Measurements from ENCODE around the gene KIRREL1.

KIRREL1 gene

DNA sequence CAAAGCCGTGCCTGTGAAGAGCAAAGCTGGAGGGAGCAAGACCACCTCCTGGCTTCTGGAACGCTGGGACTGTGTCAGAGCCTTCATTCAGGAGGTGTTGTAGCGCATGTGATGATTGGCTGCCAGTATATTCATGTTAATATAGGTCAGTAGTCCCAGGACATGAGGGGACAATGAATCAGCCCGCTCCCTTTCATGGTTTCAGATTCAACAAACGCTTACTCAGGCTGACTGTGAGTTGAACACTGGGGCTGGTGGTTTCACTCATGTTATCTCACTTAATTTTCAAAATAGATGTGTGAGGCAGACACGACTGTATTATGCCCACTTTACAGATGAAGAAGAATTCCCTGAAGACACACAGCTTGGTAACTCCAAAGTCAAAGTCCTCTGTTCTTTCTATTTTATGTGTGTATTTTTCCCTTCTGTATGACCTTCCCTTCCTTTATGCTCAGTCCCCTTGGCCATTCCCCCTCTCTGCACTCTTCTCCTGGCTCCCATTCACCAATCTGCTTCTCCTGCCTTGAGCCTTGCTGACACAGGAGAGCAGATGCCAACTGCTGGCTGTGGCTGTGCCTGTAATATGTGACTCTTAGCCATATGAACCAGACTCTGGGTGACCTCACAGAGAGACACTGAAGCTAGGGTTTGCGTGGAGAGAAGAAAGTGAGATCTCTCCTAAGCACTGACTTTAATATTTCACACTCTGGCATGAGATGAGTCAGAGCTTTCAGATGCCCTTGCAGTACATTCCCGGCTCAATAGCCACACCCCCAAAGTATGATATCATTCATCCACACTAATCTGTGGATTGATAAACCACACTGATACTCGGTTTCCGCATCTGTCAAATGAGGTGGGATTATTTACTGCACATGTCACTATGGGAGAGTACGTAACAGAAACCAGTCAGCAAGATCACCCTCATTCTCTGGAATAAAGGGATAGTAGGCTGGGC is 31.4 kb upstream of the KIRREL1 start:
- Histone ChIP-seq H3K4me3 (ENCODE audit: low read length) (no peak overlapping the region), H3K4me1 (ENCODE audit: insufficient read depth, low read length) (peaks cover 12% of the 10 kb centered on the region), H2AFZ (ENCODE audit: low read depth, low read length) (no peak overlapping the region), H3K36me3 (ENCODE audit: insufficient read depth, low read length) (no peaks in the 10 kb centered on the region), H3K9me3 (ENCODE audit: low read length) (no peaks in the 10 kb centered on the region), H3K27me3 (ENCODE audit: insufficient read depth, low read length) (no peaks in the 10 kb centered on the region)

GRCh38 chr1:157963713-157964112 is 29.7 kb upstream of the KIRREL1 start:
- H3K4me1 ChIP-seq (ENCODE audit: insufficient read depth, low read length) = peaks cover 15% of the 10 kb centered on the region
- H2AFZ ChIP-seq (ENCODE audit: low read depth, low read length) = no peak overlapping the region
- H3K27me3 ChIP-seq (ENCODE audit: insufficient read depth, low read length) = no peaks in the 10 kb centered on the region
- no peaks in the 10 kb centered on the region for H3K9me3 ChIP-seq (ENCODE audit: low read length)
- H3K4me3 ChIP-seq (ENCODE audit: low read length) = no peak overlapping the region
- H3K36me3 ChIP-seq (ENCODE audit: insufficient read depth, low read length) = no peaks in the 10 kb centered on the region

DNA sequence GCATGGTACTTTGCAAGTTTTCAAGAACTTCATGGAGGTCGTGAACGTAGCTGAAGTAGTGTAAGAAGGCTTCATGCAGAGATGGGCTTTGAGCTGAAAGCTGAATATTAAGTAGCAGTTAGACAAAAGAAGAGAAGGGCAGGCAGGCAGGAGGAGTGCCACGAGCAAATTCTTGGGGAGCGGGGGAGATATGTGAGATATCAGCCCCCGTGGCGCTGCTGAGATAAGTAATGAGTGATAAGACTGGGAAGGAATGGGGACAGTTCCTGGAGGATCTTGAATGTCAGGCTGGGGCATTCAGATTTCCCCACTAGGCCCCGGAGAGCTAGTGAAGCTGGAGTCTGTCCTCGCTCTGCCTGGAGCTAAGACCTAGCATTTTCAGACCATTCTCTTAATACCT is 27.9 kb upstream of the KIRREL1 start:
- Histone ChIP-seq H3K36me3 (ENCODE audit: insufficient read depth, low read length) (no peaks in the 10 kb centered on the region), H2AFZ (ENCODE audit: low read depth, low read length) (no peak overlapping the region), H3K4me1 (ENCODE audit: insufficient read depth, low read length) (peaks cover 21% of the 10 kb centered on the region), H3K4me3 (ENCODE audit: low read length) (no peak overlapping the region), H3K27me3 (ENCODE audit: insufficient read depth, low read length) (no peaks in the 10 kb centered on the region), H3K9me3 (ENCODE audit: low read length) (no peaks in the 10 kb centered on the region)

DNA sequence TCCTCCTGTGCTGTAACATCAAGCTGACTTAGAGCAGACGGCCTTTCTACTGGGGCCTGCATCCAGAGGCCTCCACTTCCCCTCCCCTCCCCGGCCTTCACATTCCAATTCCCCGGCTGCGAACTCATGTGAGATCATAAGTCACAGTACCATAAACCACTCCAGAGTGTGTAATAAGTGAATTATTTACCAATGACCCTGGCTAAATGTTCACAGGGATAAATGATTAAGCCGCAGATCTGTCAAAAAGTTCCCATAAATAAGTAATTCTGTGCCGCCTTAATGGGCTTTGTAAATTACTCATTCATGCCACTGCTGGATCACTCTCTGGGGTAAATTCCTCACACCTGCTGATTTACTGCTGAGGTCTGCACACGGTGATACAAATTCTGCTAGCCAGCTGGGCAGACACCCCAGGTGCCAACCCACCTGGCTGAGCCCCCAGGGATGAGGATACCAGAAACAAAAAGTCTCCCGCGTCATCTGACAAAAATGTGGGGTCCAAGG is 27.4 kb upstream of the KIRREL1 start:
- no peak overlapping the region for H2AFZ ChIP-seq (ENCODE audit: low read depth, low read length)
- no peaks in the 10 kb centered on the region for H3K36me3 ChIP-seq (ENCODE audit: insufficient read depth, low read length)
- no peak overlapping the region for H3K4me3 ChIP-seq (ENCODE audit: low read length)
- peaks cover 21% of the 10 kb centered on the region for H3K4me1 ChIP-seq (ENCODE audit: insufficient read depth, low read length)
- no peaks in the 10 kb centered on the region for H3K27me3 ChIP-seq (ENCODE audit: insufficient read depth, low read length)
- no peaks in the 10 kb centered on the region for H3K9me3 ChIP-seq (ENCODE audit: low read length)

- Histone ChIP-seq H3K27me3 (ENCODE audit: insufficient read depth, low read length) (no peaks in the 10 kb centered on the region), H3K9me3 (ENCODE audit: low read length) (no peaks in the 10 kb centered on the region), H2AFZ (ENCODE audit: low read depth, low read length) (no peak overlapping the region), H3K4me1 (ENCODE audit: insufficient read depth, low read length) (peaks cover 18% of the 10 kb centered on the region), H3K36me3 (ENCODE audit: insufficient read depth, low read length) (no peaks in the 10 kb centered on the region), H3K4me3 (ENCODE audit: low read length) (no peak overlapping the region)
Measured at GRCh38 chr1:157967205-157967604, 26.2 kb upstream of the KIRREL1 start.

DNA sequence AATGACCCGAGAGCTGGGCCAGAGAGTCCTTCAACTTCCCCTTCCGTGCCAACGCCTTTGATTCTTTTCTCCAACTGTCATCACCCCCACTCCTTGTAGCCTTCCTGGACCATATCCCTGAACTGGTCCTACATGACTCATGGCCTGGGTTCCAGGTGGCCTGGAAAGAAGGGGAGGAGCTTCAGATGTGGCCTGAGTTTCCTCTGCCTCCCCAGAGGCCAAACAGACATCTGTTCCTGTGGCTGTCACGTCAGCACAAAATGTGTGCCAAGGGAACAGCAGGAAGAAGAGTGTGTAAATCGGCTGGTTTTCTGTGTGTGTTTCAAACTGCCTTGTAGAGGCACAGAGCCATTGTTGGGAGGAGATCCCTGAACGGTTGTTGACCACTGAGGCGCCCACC is 24.9 kb upstream of the KIRREL1 start:
- peaks cover 18% of the 10 kb centered on the region for H3K4me1 ChIP-seq (ENCODE audit: insufficient read depth, low read length)
- no peaks in the 10 kb centered on the region for H3K36me3 ChIP-seq (ENCODE audit: insufficient read depth, low read length)
- H2AFZ ChIP-seq (ENCODE audit: low read depth, low read length) = no peak overlapping the region
- no peaks in the 10 kb centered on the region for H3K27me3 ChIP-seq (ENCODE audit: insufficient read depth, low read length)
- H3K9me3 ChIP-seq (ENCODE audit: low read length) = no peaks in the 10 kb centered on the region
- no peak overlapping the region for H3K4me3 ChIP-seq (ENCODE audit: low read length)

DNA sequence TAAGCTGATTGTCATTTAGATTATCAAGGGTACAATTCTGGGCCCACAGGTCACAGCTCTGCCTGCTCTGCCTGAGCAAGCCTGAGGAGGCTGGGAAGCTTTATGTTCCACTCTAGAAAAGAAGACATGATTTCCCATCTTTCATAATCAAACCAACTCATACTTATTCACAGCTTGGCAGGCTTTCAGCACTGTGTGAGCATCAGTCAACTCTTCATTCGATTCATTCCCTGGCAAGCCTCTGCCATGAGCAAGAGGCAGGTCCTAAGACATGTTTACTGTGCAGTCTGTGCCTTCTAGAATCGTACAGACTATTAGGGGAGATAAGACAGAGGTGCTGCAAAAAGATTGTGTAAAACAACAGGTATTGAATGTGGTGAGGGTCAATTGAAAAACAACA is 24.5 kb upstream of the KIRREL1 start:
- no peaks in the 10 kb centered on the region for H3K9me3 ChIP-seq (ENCODE audit: low read length)
- no peak overlapping the region for H3K4me3 ChIP-seq (ENCODE audit: low read length)
- peaks cover 18% of the 10 kb centered on the region for H3K4me1 ChIP-seq (ENCODE audit: insufficient read depth, low read length)
- H2AFZ ChIP-seq (ENCODE audit: low read depth, low read length) = no peak overlapping the region
- no peaks in the 10 kb centered on the region for H3K36me3 ChIP-seq (ENCODE audit: insufficient read depth, low read length)
- H3K27me3 ChIP-seq (ENCODE audit: insufficient read depth, low read length) = no peaks in the 10 kb centered on the region

DNA sequence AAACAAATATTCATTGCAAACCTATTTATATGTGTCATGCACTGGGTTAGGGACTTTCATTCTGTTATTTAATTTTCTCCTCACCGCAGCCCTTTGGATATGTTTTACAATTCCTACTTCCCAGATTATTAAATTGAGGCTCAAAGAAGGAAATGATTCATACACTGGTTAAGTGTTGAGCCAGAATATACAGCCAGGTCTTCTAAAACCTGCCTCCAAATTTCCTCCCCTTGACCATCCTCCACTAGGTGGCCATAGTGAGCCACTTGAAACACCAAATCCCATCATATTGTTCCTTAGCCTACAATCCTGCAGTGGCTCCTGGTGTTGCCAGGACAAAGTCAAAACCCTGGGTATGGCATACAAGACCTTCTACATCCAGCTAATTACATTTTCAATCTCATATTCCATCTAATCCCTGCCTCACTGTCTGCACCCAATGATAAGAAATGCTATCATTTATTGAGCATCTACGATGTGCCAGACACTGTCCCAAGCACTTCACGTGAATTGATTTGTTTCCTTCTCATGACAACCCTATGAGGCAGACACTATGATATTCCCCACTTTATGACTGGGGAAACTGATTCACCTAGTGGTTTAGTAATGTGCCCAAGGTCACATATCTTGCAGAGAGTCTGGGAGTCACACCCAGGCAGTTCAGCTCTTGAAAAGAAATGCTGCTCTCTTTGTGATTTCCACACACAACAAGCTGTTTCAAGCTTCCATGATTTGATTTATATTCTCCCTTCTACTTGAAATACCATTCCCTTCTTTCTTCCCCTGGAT is 23.6 kb upstream of the KIRREL1 start:
- H3K27me3 ChIP-seq (ENCODE audit: insufficient read depth, low read length) = no peaks in the 10 kb centered on the region
- no peaks in the 10 kb centered on the region for H3K9me3 ChIP-seq (ENCODE audit: low read length)
- no peaks in the 10 kb centered on the region for H3K36me3 ChIP-seq (ENCODE audit: insufficient read depth, low read length)
- H2AFZ ChIP-seq (ENCODE audit: low read depth, low read length) = no peak overlapping the region
- no peak overlapping the region for H3K4me3 ChIP-seq (ENCODE audit: low read length)
- peaks cover 18% of the 10 kb centered on the region for H3K4me1 ChIP-seq (ENCODE audit: insufficient read depth, low read length)

GRCh38 chr1:157971769-157972168 is 21.7 kb upstream of the KIRREL1 start:
- H3K4me3 ChIP-seq (ENCODE audit: low read length) = no peak overlapping the region
- no peaks in the 10 kb centered on the region for H3K9me3 ChIP-seq (ENCODE audit: low read length)
- H2AFZ ChIP-seq (ENCODE audit: low read depth, low read length) = no peak overlapping the region
- H3K4me1 ChIP-seq (ENCODE audit: insufficient read depth, low read length) = peaks cover 11% of the 10 kb centered on the region
- H3K27me3 ChIP-seq (ENCODE audit: insufficient read depth, low read length) = no peaks in the 10 kb centered on the region
- H3K36me3 ChIP-seq (ENCODE audit: insufficient read depth, low read length) = no peaks in the 10 kb centered on the region

DNA sequence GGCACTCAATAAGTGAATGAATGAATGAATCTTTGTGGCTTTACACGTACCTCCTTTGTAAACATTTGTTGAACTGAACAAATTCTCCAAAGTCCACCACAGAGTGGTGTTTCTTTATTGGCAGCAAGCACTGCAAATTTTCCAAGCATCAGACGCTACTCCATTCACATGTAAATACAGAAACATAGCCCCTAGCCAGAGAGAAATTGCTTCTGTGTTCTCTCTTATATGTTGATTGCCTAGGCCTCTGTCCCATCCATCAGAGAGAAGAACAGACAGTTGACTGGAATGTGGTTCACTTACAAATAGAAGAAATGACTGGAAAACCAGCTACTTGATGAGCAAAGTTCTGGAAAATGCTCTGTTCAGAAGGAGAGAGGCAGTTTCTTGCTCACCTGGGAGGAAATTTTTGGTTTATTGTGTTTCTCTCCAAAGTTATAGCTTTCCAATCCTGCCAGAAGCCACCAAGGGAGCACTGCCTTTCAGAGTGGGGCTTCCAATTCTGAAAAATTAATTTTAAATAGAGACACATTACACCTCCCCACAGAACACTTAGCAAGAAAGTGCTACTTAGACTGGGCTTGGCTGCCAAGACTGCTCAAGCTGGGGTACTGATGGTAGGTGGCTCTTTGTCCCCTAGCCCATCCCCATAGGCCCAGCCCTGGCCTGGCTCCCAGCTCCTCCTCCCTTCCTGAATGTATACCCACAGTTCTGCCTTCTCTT is 18.1 kb upstream of the KIRREL1 start:
- H3K27me3 ChIP-seq (ENCODE audit: insufficient read depth, low read length) = no peaks in the 10 kb centered on the region
- peaks cover 2% of the 10 kb centered on the region for H3K4me1 ChIP-seq (ENCODE audit: insufficient read depth, low read length)
- H2AFZ ChIP-seq (ENCODE audit: low read depth, low read length) = no peak overlapping the region
- H3K9me3 ChIP-seq (ENCODE audit: low read length) = no peaks in the 10 kb centered on the region
- H3K36me3 ChIP-seq (ENCODE audit: insufficient read depth, low read length) = no peaks in the 10 kb centered on the region
- no peak overlapping the region for H3K4me3 ChIP-seq (ENCODE audit: low read length)

GRCh38 chr1:157976888-157977287 is 16.6 kb upstream of the KIRREL1 start:
- H2AFZ ChIP-seq (ENCODE audit: low read depth, low read length) = no peak overlapping the region

DNA sequence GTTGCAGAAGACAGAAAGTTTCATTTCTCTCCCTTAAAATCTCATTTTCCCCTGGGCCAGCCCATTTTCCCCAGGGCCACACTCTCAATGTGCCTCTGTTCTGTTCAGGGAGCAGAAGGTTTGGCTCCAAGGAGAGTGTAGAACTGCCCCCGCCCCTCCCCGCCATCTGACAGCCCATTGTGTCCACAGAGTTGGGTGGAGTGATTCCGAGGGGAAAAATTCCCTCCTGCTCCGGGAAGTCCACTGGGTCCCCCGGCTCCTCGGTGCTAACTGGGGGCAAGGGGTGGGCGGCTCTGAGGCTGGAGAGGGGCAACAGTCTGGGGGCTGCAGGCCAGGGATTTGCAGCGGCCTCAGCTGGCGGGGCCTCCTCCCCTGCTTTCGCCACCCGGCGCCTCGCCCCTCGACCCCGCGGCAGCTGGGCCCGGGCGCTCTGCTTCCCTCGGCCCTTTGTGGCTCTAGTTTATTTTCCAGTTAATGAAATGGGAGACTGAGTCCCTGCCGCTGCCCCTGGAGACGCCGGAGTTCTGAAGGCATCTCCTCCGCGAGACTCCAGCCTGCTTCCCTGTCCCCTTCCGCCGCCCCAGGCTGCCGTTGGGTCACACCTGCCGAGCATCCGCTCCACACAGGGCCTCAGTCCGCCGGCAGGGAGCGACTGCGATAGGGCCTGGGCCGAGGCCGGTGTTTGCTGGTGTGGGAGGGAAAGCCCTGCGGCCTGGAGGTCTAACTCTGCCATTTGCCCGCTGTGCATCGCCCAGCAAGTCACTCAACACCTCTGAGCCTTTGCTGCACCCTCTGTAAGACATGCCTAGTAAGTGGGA is 14.7 kb upstream of the KIRREL1 start:
- Histone ChIP-seq H3K4me3 (ENCODE audit: low read length) (no peak overlapping the region), H3K9me3 (ENCODE audit: low read length) (no peaks in the 10 kb centered on the region), H3K4me1 (ENCODE audit: insufficient read depth, low read length) (peaks cover 2% of the 10 kb centered on the region), H2AFZ (ENCODE audit: low read depth, low read length) (no peak overlapping the region), H3K27me3 (ENCODE audit: insufficient read depth, low read length) (peaks cover 3% of the 10 kb centered on the region), H3K36me3 (ENCODE audit: insufficient read depth, low read length) (no peaks in the 10 kb centered on the region)

More at GRCh38 chr1:157976888-157977287, 16.6 kb upstream of the KIRREL1 start:
- Histone ChIP-seq H3K9me3 (ENCODE audit: low read length) (no peaks in the 10 kb centered on the region), H3K27me3 (ENCODE audit: insufficient read depth, low read length) (no peaks in the 10 kb centered on the region), H3K4me1 (ENCODE audit: insufficient read depth, low read length) (peaks cover 2% of the 10 kb centered on the region), H3K4me3 (ENCODE audit: low read length) (no peak overlapping the region), H3K36me3 (ENCODE audit: insufficient read depth, low read length) (no peaks in the 10 kb centered on the region)
